HCT116 (cell line): ENCODE measurements around the gene NPM3.

Source experiments
- CBX3 ChIP-seq: IDR thresholded peaks from 2 replicates; pipeline ENCODE4 v1.6.1; 2012; ENCODE audit warnings: low read depth
- ELF1 ChIP-seq: IDR thresholded peaks from 2 replicates; pipeline ENCODE4 v1.6.1; 2012; ENCODE audit warnings: low read depth, borderline replicate concordance
- EZH2 ChIP-seq: fragments of 200-600 bp; sonication (generic); IDR thresholded peaks from 2 replicates; pipeline ENCODE4 v1.6.1; 2017; ENCODE audit warnings: antibody characterized with exemption, mixed run types
- EZH2phosphoT487 ChIP-seq: fragments of 200-600 bp; IDR thresholded peaks from 2 replicates; pipeline ENCODE4 v1.6.1; 2018; ENCODE audit warnings: antibody characterized with exemption, borderline replicate concordance
- POLR2A ChIP-seq: IDR thresholded peaks from 2 replicates; pipeline ENCODE4 v1.7.0; 2011; ENCODE audit warnings: borderline replicate concordance; ENCODE audit not compliant: insufficient read depth, insufficient read length; ENCODE audit errors: extremely low read depth
- POLR2AphosphoS5 ChIP-seq: IDR thresholded peaks from 2 replicates; pipeline ENCODE4 v1.6.1; 2011; ENCODE audit warnings: mild to moderate bottlenecking, low read depth, low read length, moderate library complexity
- RAD21 ChIP-seq: IDR thresholded peaks from 2 replicates; pipeline ENCODE4 v1.6.1; 2012; ENCODE audit warnings: low read depth, mild to moderate bottlenecking
- SP1 ChIP-seq: IDR thresholded peaks from 2 replicates; pipeline ENCODE4 v1.6.1; 2012; ENCODE audit warnings: low read depth
- TCF7L2 ChIP-seq: IDR thresholded peaks from 2 replicates; pipeline ENCODE4 v1.7.0; 2011; ENCODE audit warnings: borderline replicate concordance, inconsistent platforms; ENCODE audit not compliant: insufficient read depth, insufficient read length; ENCODE audit errors: extremely low read depth
- YY1 ChIP-seq: IDR thresholded peaks from 2 replicates; pipeline ENCODE4 v1.6.1; 2011; ENCODE audit warnings: low read length, low read depth, moderate library complexity, mild to moderate bottlenecking; ENCODE audit not compliant: insufficient replicate concordance; ENCODE audit errors: extremely low read depth
- TF ChIP-seq, protein P1 (sequence below), 3 experiments: fragments of 200-600 bp in 1 of 3; sonication (generic) in 1 of 3; IDR thresholded peaks in 2 of 3; conservative IDR thresholded peaks in 1 of 3; 2 replicates each; pipeline ENCODE4 v1.5.1; 2012 to 2017; ENCODE audit warnings: low read depth in 2 of 3, low read length in 2 of 3, antibody characterized with exemption in 1 of 3, borderline replicate concordance in 1 of 3, control low read depth in 1 of 3, mild to moderate bottlenecking in 1 of 3, mixed read lengths in 1 of 3, mixed run types in 1 of 3, moderate library complexity in 1 of 3; ENCODE audit not compliant: insufficient read depth in 1 of 3
- TF ChIP-seq, protein P2 (sequence below): IDR thresholded peaks from 2 replicates; pipeline ENCODE4 v1.6.1; 2012
- TF ChIP-seq, protein P3 (sequence below): IDR thresholded peaks from 2 replicates; pipeline ENCODE4 v1.6.1; 2012; ENCODE audit warnings: low read depth

DNA sequence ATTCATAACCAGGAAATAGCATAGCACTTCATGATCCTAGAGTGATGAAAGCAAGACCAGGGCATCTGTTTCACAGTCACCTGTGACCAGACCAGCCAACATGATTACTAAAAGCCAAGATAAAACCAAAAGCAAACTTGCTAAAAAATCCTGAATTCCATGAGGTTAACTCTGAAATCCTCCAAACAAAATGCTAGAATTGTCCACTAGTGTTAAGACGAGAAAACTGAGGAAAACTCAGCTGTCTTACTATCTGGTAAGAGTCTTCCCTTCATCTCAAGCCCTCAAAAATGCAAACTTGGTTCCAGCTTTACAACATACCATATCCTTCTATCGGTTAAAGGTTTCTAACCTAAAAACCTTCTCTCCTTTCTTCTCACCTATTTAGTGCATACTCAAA, 1.3 kb upstream of the NPM3 start:
- TF ChIP-seq, protein P1, sequence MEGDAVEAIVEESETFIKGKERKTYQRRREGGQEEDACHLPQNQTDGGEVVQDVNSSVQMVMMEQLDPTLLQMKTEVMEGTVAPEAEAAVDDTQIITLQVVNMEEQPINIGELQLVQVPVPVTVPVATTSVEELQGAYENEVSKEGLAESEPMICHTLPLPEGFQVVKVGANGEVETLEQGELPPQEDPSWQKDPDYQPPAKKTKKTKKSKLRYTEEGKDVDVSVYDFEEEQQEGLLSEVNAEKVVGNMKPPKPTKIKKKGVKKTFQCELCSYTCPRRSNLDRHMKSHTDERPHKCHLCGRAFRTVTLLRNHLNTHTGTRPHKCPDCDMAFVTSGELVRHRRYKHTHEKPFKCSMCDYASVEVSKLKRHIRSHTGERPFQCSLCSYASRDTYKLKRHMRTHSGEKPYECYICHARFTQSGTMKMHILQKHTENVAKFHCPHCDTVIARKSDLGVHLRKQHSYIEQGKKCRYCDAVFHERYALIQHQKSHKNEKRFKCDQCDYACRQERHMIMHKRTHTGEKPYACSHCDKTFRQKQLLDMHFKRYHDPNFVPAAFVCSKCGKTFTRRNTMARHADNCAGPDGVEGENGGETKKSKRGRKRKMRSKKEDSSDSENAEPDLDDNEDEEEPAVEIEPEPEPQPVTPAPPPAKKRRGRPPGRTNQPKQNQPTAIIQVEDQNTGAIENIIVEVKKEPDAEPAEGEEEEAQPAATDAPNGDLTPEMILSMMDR (IDR thresholded peaks at IDR 0.05 in 2 of 3, conservative IDR thresholded peaks at IDR 0.05 in 1 of 3; ENCODE audit: borderline replicate concordance in 1 of 3, insufficient read depth in 1 of 3, low read depth in 2 of 3, low read length in 2 of 3) = no peak
- TF ChIP-seq YY1 (no peak), EZH2 (no peak), CBX3 (no peak), POLR2A (no peak), RAD21 (no peak), SP1 (no peak), POLR2AphosphoS5 (no peak), EZH2phosphoT487 (no peak), ELF1 (no peak), TCF7L2 (no peak)
- TF ChIP-seq, protein P2, sequence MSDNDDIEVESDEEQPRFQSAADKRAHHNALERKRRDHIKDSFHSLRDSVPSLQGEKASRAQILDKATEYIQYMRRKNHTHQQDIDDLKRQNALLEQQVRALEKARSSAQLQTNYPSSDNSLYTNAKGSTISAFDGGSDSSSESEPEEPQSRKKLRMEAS = no peak
- TF ChIP-seq, protein P3, sequence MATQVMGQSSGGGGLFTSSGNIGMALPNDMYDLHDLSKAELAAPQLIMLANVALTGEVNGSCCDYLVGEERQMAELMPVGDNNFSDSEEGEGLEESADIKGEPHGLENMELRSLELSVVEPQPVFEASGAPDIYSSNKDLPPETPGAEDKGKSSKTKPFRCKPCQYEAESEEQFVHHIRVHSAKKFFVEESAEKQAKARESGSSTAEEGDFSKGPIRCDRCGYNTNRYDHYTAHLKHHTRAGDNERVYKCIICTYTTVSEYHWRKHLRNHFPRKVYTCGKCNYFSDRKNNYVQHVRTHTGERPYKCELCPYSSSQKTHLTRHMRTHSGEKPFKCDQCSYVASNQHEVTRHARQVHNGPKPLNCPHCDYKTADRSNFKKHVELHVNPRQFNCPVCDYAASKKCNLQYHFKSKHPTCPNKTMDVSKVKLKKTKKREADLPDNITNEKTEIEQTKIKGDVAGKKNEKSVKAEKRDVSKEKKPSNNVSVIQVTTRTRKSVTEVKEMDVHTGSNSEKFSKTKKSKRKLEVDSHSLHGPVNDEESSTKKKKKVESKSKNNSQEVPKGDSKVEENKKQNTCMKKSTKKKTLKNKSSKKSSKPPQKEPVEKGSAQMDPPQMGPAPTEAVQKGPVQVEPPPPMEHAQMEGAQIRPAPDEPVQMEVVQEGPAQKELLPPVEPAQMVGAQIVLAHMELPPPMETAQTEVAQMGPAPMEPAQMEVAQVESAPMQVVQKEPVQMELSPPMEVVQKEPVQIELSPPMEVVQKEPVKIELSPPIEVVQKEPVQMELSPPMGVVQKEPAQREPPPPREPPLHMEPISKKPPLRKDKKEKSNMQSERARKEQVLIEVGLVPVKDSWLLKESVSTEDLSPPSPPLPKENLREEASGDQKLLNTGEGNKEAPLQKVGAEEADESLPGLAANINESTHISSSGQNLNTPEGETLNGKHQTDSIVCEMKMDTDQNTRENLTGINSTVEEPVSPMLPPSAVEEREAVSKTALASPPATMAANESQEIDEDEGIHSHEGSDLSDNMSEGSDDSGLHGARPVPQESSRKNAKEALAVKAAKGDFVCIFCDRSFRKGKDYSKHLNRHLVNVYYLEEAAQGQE = no peak
